MCF 10A (cell line): ENCODE results near the gene APOC1. TPM values are rescaled to one million over a fixed set of nuclear protein-coding genes. Genes with fewer than 3 reads are reported as not detected.
"Not testable (repeated sequence)": the region's sequence is repeated elsewhere in the genome, so short reads cannot be mapped to it uniquely, and the experiment has no call there.

ENCODE experiments used
- BruUV-seq: library from RNA; stranded (reverse); fragments of 400-500 nt; replicated peaks from 2 replicates; lab custom pipeline; 2021; lab: Mats Ljungman, UMichigan
- CTCF ChIA-PET: fragments of 300-600 bp; sonication (Branson Sonifier 250); formaldehyde crosslinking; extraction: SDS; loops from one replicate; lab custom pipeline; 2021; ENCODE audit warnings: antibody characterized with exemption, inconsistent platforms; lab: Yijun Ruan, JAX
- POLR2A ChIA-PET: fragments of 300-600, 350-650 bp; sonication (Branson Sonifier 250); formaldehyde crosslinking; extraction: SDS; loops from one replicate; lab custom pipeline; 2020; ENCODE audit warnings: antibody characterized with exemption, inconsistent platforms; lab: Yijun Ruan, JAX
- DNase-seq: peaks from one replicate; pipeline ENCODE4 v3.0.0-alpha.2; 2018; ENCODE audit not compliant: unreplicated experiment
- H3K27ac Mint-ChIP-seq: one replicate; pipeline ENCODE4 v1.8.0; 2022; ENCODE audit warnings: mild to moderate bottlenecking, low read depth, mixed read lengths; ENCODE audit not compliant: unreplicated experiment
- H3K27me3 Mint-ChIP-seq: one replicate; pipeline ENCODE4 v1.8.0; 2022; ENCODE audit warnings: mixed read lengths; ENCODE audit not compliant: insufficient read depth, unreplicated experiment
- H3K36me3 Mint-ChIP-seq: one replicate; pipeline ENCODE4 v1.8.0; 2022; ENCODE audit warnings: mild to moderate bottlenecking, moderate library complexity, mixed read lengths; ENCODE audit not compliant: insufficient read depth, unreplicated experiment
- H3K4me1 Mint-ChIP-seq: one replicate; pipeline ENCODE4 v1.8.0; 2022; ENCODE audit warnings: mixed read lengths; ENCODE audit not compliant: insufficient read depth, unreplicated experiment
- H3K4me3 Mint-ChIP-seq: one replicate; pipeline ENCODE4 v1.8.0; 2022; ENCODE audit warnings: mild to moderate bottlenecking, moderate library complexity, mixed read lengths; ENCODE audit not compliant: unreplicated experiment
- H3K9me3 Mint-ChIP-seq: one replicate; pipeline ENCODE4 v1.8.0; 2022; ENCODE audit warnings: mixed read lengths; ENCODE audit not compliant: unreplicated experiment
- CTCF ChIP-seq: fragments of 200-600 bp; IDR thresholded peaks from one replicate; pipeline ENCODE4 v1.8.0; 2022; ENCODE audit warnings: antibody characterized with exemption, mild to moderate bottlenecking; ENCODE audit not compliant: unreplicated experiment
- intact Hi-C: fragments of 100-400 bp; cut with micrococcal nuclease; formaldehyde crosslinking; loops from 2 replicates; pipeline ENCODE4 v1.14.1; 2022
- total RNA-seq: library from RNA; stranded (reverse); gene quantifications from 2 replicates; pipeline ENCODE4 v1.2.3, GENCODE V29; 2022

APOC1 gene
- total RNA-seq, 1 experiment from 2014 or later: 1.1 TPM

- no peak for DNase-seq
- BruUV-seq: no TSS peak
- POLR2A ChIA-PET: no interaction called here
- Mint-ChIP-seq H3K27me3 (no peaks in the 10 kb centered on the region), H3K9me3 (no peaks in the 10 kb centered on the region), H3K4me1 (peaks cover 25% of the 10 kb centered on the region), H3K4me3 (no peak overlapping the region), H3K36me3 (no peaks in the 10 kb centered on the region), H3K27ac (no peak overlapping the region)
- CTCF ChIA-PET: interaction anchor here (0.7 to 3.9 kb wide), 4 partner anchors 9 to 38 kb away, joined by 3 to 46 read pairs (median 4); partner anchors contain the start of gene APOC2
- TF ChIP-seq CTCF: no peak
- intact Hi-C loops: no loop called here
Measured at GRCh38 chr19:44912854-44913253, 1.6 kb upstream of the APOC1 start.

GRCh38 chr19:44913512-44914432 is 636 bp upstream of the APOC1 start:
- DNase-seq, H3K27me3 Mint-ChIP-seq, intact Hi-C loops, H3K27ac Mint-ChIP-seq, H3K36me3 Mint-ChIP-seq, H3K9me3 Mint-ChIP-seq, CTCF ChIA-PET, BruUV-seq: not testable (repeated sequence)
- Mint-ChIP-seq H3K4me3 (peak overlapping the region; percentile 75), H3K4me1 (peaks cover 25% of the 10 kb centered on the region)
- POLR2A ChIA-PET: interaction anchor here (0.5 kb wide), 1 partner anchor 24 kb away, joined by 3 read pairs; no protein-coding TSS in a partner anchor

GRCh38 chr19:44924243-44924725 is 9.9 kb downstream of the APOC1 start:
- Mint-ChIP-seq H3K27ac (no peak overlapping the region), H3K4me1 (peaks cover 8% of the 10 kb centered on the region), H3K27me3 (peaks cover 15% of the 10 kb centered on the region), H3K9me3 (no peaks in the 10 kb centered on the region), H3K4me3 (no peak overlapping the region), H3K36me3 (peaks cover 5% of the 10 kb centered on the region)
- ChIA-PET CTCF (interaction anchor here (1.0 to 2.3 kb wide), 2 partner anchors 23 to 28 kb away, joined by 3 to 7 read pairs; no protein-coding TSS in a partner anchor), POLR2A (no interaction called here)
- intact Hi-C loops: no loop called here
- DNase-seq: no peak
- BruUV-seq: no TSS peak
- no peak for TF ChIP-seq CTCF

GRCh38 chr19:44925114-44925891 is 10.9 kb downstream of the APOC1 start:
- POLR2A ChIA-PET: no interaction called here
- TF ChIP-seq CTCF: no peak
- no peaks in the 10 kb centered on the region for H3K9me3 Mint-ChIP-seq
- peaks cover 25% of the 10 kb centered on the region for H3K27me3 Mint-ChIP-seq
- DNase-seq: no peak
- H3K4me3 Mint-ChIP-seq: no peak overlapping the region
- H3K27ac Mint-ChIP-seq: peak overlapping the region; percentile 61
- intact Hi-C loops: no loop called here
- no TSS peak for BruUV-seq
- peaks cover 5% of the 10 kb centered on the region for H3K36me3 Mint-ChIP-seq
- peaks cover 8% of the 10 kb centered on the region for H3K4me1 Mint-ChIP-seq
- CTCF ChIA-PET: interaction anchor here (1.0 to 2.3 kb wide), 3 partner anchors 21 to 41 kb away, joined by 3 to 7 read pairs (median 6); no protein-coding TSS in a partner anchor

- POLR2A ChIA-PET: interaction anchor here (0.6 kb wide), 2 partner anchors 25 to 27 kb away, joined by 3 read pairs; no protein-coding TSS in a partner anchor
- DNase-seq, H3K9me3 Mint-ChIP-seq, BruUV-seq, intact Hi-C loops, H3K36me3 Mint-ChIP-seq, H3K27ac Mint-ChIP-seq, H3K4me1 Mint-ChIP-seq, H3K4me3 Mint-ChIP-seq: not testable (repeated sequence)
- peaks cover 25% of the 10 kb centered on the region for H3K27me3 Mint-ChIP-seq
- CTCF ChIA-PET: interaction anchor here (1.0 to 2.3 kb wide), 3 partner anchors 22 to 40 kb away, joined by 3 to 7 read pairs (median 6); no protein-coding TSS in a partner anchor
Measured at GRCh38 chr19:44926245-44927077, 12.1 kb downstream of the APOC1 start.
